GM19238 (cell line): ENCODE measurements around the gene KCNH5.

Experiments used
- DNase-seq: peaks from one replicate; pipeline ENCODE4 v3.0.0; 2011; ENCODE audit warnings: low spot score; ENCODE audit not compliant: insufficient read length

The KCNH5 gene

GRCh38 chr14:62682208-62682607, 363.1 kb downstream of the KCNH5 start:
- DNase-seq, result no peak

GRCh38 chr14:62674563-62675237, 370.6 kb downstream of the KCNH5 start:
- DNase-seq, result no peak

- DNase-seq, result no peak
Measured at GRCh38 chr14:62673014-62673755, 372.1 kb downstream of the KCNH5 start.

- no peak for DNase-seq
Measured at GRCh38 chr14:62670526-62670925, 374.7 kb downstream of the KCNH5 start.

GRCh38 chr14:62667421-62667914, 377.8 kb downstream of the KCNH5 start:
- no peak for DNase-seq

GRCh38 chr14:62665286-62665685, 380.0 kb downstream of the KCNH5 start:
- DNase-seq, result no peak

- DNase-seq, result no peak
Measured at GRCh38 chr14:62663456-62663821, 381.8 kb downstream of the KCNH5 start.

- DNase-seq, result no peak
Measured at GRCh38 chr14:62662811-62663455, 382.3 kb downstream of the KCNH5 start.

GRCh38 chr14:62661818-62662217, 383.4 kb downstream of the KCNH5 start:
- DNase-seq, result no peak

GRCh38 chr14:62658631-62659030, 386.6 kb downstream of the KCNH5 start:
- DNase-seq, result no peak

GRCh38 chr14:62657376-62657775, 387.9 kb downstream of the KCNH5 start:
- no peak for DNase-seq

- DNase-seq, result no peak
Measured at GRCh38 chr14:62655166-62655565, 390.1 kb downstream of the KCNH5 start.

- DNase-seq, result no peak
Measured at GRCh38 chr14:62654641-62655040, 390.6 kb downstream of the KCNH5 start.
